Measurements from ENCODE around the gene LOXL4. TPM values are rescaled to one million over a fixed set of nuclear protein-coding genes. Genes with fewer than 3 reads are reported as not detected.

The LOXL4 gene
- total RNA-seq, 1 experiment from 2014 or later = 1.3 TPM

DNA sequence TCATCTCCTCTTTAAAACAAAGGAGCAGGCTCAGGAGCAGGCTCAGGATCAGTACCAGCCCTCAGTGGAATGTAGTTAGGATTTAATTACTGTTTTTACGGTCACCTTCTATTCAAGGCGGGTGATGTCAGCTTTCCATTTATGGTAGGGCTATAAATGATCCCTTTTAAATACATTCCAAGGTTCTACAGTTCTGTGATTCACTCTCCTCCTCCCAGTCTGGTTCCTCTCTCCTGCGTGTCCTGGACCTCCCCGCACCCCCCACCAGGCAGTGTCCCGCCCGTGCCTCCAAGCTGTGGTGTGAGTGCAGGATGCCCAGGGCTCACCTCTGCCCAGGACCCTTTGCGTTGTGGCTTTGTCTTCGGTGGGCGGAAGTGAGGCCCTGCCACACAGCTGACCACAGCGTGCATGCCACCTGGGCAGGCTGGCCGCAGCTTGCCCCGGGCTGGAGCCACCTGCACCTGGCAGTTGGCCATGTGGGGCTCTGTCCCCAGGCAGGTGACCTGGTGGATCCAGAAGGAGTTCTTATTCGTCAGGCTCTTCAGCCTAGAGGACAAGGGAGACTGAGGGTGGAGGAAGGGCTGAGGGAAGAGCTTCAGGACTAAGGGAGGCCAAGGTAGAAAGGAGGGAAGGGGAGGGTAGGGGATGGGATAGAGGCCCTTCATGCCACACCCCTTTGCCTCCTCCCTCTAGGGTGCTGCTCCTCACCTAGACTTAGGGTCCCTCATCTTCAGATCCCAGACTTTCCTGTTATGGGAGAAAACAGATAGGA is 9.1 kb downstream of the LOXL4 start (continued):
- TF ChIP-seq, protein P1, sequence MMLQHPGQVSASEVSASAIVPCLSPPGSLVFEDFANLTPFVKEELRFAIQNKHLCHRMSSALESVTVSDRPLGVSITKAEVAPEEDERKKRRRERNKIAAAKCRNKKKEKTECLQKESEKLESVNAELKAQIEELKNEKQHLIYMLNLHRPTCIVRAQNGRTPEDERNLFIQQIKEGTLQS (IDR thresholded peaks at IDR 0.05) = no peak
- no peak for TF ChIP-seq EZH2phosphoT487 (IDR thresholded peaks at IDR 0.05; ENCODE audit: borderline replicate concordance)

DNA sequence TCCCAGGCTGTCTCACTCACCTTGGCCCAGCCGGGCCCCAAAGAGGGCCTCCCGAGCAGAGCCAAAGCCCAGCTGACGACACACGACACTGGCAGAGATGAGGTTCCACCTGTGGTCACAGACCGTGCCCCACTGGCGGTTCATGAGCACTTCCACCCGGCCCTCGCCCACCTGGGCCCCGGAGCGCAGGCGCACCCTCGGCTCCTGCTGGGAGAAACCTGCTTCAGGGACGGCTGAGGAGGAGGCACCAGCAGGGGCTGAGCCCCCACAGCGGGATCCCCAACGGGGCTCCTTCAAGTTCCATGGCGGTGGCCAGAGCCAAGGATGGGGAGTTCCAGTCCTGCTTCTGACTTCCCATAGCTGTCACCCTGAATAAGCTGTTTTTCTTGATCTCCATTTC is 10.0 kb downstream of the LOXL4 start:
- no peaks in the 10 kb centered on the region for H3K9me2 ChIP-seq (ENCODE audit: insufficient read depth)
- no TSS peak for BruUV-seq (replicated peaks)
- no peak overlapping the region for H3K4me2 ChIP-seq (ENCODE audit: low read length)
- intact Hi-C loops (cut with micrococcal nuclease) = no loop called here
- DNase-seq (ENCODE audit: low read depth, low spot score) (no peak), ATAC-seq (no peak)
- no peak overlapping the region for H2AFZ ChIP-seq (ENCODE audit: low read depth, low read length, poor library complexity, severe bottlenecking)
- H3K27ac ChIP-seq (ENCODE audit: low read depth, low read length) = no peak overlapping the region
- H3K27me3 ChIP-seq (ENCODE audit: insufficient read depth, low read length) = no peaks in the 10 kb centered on the region
- H3K79me2 ChIP-seq (ENCODE audit: insufficient read depth, low read length) = no peaks in the 10 kb centered on the region
- no peaks in the 10 kb centered on the region for H3K36me3 ChIP-seq (ENCODE audit: control insufficient read depth in 1 of 2, insufficient read depth in 2 of 2, low read length in 2 of 2)
- RAD21 ChIA-PET (ENCODE audit: low non-redundant PET in 1 of 2, low total read pairs in 2 of 2, uncharacterized antibody in 2 of 2, unreplicated experiment in 2 of 2) = no interaction called here
- POLR2A ChIA-PET = no interaction called here
- no peak overlapping the region for H3K4me3 ChIP-seq (replicated peaks in 1 of 2; ENCODE audit: low read depth in 1 of 2, low read length in 2 of 2)
- peaks cover 0 to 7% of the 10 kb centered on the region in 2 experiments; a peak in 2 of 4 replicates for H3K4me1 ChIP-seq (ENCODE audit: control insufficient read depth in 1 of 2, insufficient read depth in 2 of 2, low read length in 2 of 2)
- CTCF ChIA-PET = no interaction called here
- no peaks in the 10 kb centered on the region for H3K9me3 ChIP-seq (ENCODE audit: control insufficient read depth in 1 of 2, insufficient read depth in 1 of 2, low read depth in 1 of 2, low read length in 2 of 2)
- H3K9ac ChIP-seq (ENCODE audit: low read length) = no peak overlapping the region
- no peaks in the 10 kb centered on the region for H4K20me1 ChIP-seq (ENCODE audit: insufficient read depth)
- TF ChIP-seq CEBPB (IDR thresholded peaks at IDR 0.05; ENCODE audit: low read depth) = no peak
- TF ChIP-seq, protein P1 (IDR thresholded peaks at IDR 0.05) = no peak
- no peak for TF ChIP-seq SRF (IDR thresholded peaks at IDR 0.05; ENCODE audit: low read depth)
- no peak for TF ChIP-seq YY1 (IDR thresholded peaks at IDR 0.05; ENCODE audit: extremely low read depth, insufficient replicate concordance, low read depth, low read length)
- no peak for TF ChIP-seq POLR2A (IDR thresholded peaks at IDR 0.05; ENCODE audit: borderline replicate concordance, extremely low read depth, insufficient read depth, insufficient read length)
- TF ChIP-seq ZFX (IDR thresholded peaks at IDR 0.05) = no peak
- no peak for TF ChIP-seq SP1 (IDR thresholded peaks at IDR 0.05; ENCODE audit: low read depth)
- TF ChIP-seq EGR1 (IDR thresholded peaks at IDR 0.05; ENCODE audit: low read depth) = no peak
- TF ChIP-seq ZBTB33 (IDR thresholded peaks at IDR 0.05; ENCODE audit: extremely low read depth, insufficient replicate concordance, low read length) = no peak
- no peak for TF ChIP-seq REST (IDR thresholded peaks at IDR 0.05; ENCODE audit: low read depth)
- TF ChIP-seq CBX3 (IDR thresholded peaks at IDR 0.05; ENCODE audit: low read depth) = no peak
- no peak for TF ChIP-seq JUND (IDR thresholded peaks at IDR 0.05)
- TF ChIP-seq MAX (IDR thresholded peaks at IDR 0.05) = no peak
- no peak for TF ChIP-seq EZH2 (IDR thresholded peaks at IDR 0.05)
- TF ChIP-seq TCF7L2 (IDR thresholded peaks at IDR 0.05; ENCODE audit: borderline replicate concordance, extremely low read depth, insufficient read depth, insufficient read length) = no peak
- TF ChIP-seq EZH2phosphoT487 (IDR thresholded peaks at IDR 0.05; ENCODE audit: borderline replicate concordance) = no peak
